ENCODE data around the gene SULF2.

The SULF2 gene

DNA sequence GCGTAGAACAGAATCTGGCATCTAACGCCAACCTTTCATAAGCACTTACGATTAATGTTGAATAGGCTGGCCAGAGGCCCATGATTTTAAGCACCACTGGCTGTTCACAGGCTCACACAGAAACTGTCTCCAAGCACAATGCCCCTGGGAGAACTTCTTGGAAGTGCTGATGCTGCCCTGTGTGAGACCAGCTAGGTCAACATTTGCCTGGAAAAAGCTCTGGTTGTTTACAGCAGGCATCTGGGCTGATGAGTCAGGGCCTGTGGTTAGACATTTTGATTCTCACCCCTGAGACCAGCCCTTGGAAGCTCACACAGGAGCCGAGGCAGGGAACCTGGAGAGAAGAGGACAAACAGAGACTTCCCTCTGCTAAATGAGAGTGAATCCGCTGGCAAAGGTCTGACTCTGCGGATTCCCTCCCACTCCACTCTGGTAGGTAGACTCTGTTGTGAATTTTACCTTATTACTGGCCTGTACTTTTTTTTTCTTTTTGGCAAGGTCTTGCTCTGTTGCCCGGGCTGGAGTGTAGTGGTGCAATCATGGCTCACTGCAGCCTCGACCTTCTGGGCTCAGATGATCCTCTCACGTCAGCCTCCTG lies 6.8 kb upstream of the SULF2 start:
- ChIA-PET CTCF (no interaction called here), POLR2A (no interaction called here)
- DNase-seq (ENCODE audit: extremely low spot score): no peak
- TF ChIP-seq L3MBTL2 (conservative IDR thresholded peaks at IDR 0.05) (no peak), SUZ12 (IDR thresholded peaks at IDR 0.05) (no peak), NFRKB (IDR thresholded peaks at IDR 0.05) (no peak), SP1 (IDR thresholded peaks at IDR 0.05) (no peak), TARDBP (IDR thresholded peaks at IDR 0.05) (no peak), BHLHE40 (IDR thresholded peaks at IDR 0.05; ENCODE audit: borderline replicate concordance) (no peak), ZNF384 (IDR thresholded peaks at IDR 0.05) (no peak)
- TF ChIP-seq, protein P1, sequence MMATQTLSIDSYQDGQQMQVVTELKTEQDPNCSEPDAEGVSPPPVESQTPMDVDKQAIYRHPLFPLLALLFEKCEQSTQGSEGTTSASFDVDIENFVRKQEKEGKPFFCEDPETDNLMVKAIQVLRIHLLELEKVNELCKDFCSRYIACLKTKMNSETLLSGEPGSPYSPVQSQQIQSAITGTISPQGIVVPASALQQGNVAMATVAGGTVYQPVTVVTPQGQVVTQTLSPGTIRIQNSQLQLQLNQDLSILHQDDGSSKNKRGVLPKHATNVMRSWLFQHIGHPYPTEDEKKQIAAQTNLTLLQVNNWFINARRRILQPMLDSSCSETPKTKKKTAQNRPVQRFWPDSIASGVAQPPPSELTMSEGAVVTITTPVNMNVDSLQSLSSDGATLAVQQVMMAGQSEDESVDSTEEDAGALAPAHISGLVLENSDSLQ (IDR thresholded peaks at IDR 0.05): no peak

DNA sequence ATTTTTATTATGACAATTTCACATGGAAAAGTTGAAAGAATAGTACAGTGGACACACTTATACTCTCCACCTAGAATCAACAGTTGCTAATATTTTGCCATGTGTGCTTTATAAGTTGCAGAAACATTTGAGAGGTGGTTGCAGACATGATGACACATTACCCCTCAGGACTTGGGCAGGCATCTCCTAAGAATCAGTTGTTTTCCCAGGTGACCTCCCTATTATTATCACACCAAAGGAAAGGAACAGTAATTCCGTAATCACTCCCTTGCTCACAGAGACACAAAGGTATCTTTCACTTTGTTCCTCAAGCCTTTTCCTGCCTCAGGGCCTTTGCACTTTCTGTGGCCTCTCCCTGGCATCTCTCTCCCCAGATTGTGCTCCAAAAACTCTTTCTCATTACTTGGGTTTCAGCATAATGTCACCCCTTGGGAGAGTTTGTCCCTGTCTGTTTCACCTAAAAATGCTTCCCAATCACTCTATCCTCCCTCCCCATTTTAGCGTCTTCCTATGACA lies 5.9 kb upstream of the SULF2 start:
- CTCF ChIA-PET: no interaction called here
- TF ChIP-seq FOXK2 (IDR thresholded peaks at IDR 0.05) (no peak), CTBP1 (IDR thresholded peaks at IDR 0.05; ENCODE audit: borderline replicate concordance) (no peak), ELF4 (IDR thresholded peaks at IDR 0.05) (no peak), FOXM1 (IDR thresholded peaks at IDR 0.05; ENCODE audit: borderline replicate concordance) (no peak), ARNT (IDR thresholded peaks at IDR 0.05) (no peak)
- TF ChIP-seq, protein P1 (IDR thresholded peaks at IDR 0.05): no peak
- POLR2A ChIA-PET: no interaction called here
- no peak for DNase-seq (ENCODE audit: extremely low spot score)

DNA sequence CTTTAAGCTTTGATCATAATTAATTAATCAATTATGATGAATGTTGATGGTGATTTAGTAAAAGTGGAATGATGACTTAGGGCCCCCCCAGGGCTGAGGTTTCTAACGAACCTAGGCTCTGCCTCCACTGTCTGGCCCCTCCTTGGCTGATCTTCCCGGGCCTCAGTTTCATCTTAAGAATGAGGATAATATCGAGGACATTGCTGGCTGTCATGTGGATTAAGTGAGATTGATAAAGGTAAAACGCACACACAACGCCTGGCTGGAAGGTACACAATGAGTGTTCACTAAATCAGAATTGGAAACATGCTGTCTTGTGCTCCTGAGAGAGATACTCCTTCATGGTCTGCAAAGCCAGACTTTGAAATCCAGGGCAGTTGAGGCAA lies 5.3 kb upstream of the SULF2 start:
- no peak for DNase-seq (ENCODE audit: extremely low spot score)
- POLR2A ChIA-PET: no interaction called here
- TF ChIP-seq BHLHE40 (IDR thresholded peaks at IDR 0.05; ENCODE audit: borderline replicate concordance) (no peak), ZNF384 (IDR thresholded peaks at IDR 0.05) (no peak), LEF1 (IDR thresholded peaks at IDR 0.05; ENCODE audit: borderline replicate concordance) (no peak), NFRKB (IDR thresholded peaks at IDR 0.05) (no peak)
- TF ChIP-seq, protein P1 (IDR thresholded peaks at IDR 0.05): no peak
- CTCF ChIA-PET: no interaction called here

DNA sequence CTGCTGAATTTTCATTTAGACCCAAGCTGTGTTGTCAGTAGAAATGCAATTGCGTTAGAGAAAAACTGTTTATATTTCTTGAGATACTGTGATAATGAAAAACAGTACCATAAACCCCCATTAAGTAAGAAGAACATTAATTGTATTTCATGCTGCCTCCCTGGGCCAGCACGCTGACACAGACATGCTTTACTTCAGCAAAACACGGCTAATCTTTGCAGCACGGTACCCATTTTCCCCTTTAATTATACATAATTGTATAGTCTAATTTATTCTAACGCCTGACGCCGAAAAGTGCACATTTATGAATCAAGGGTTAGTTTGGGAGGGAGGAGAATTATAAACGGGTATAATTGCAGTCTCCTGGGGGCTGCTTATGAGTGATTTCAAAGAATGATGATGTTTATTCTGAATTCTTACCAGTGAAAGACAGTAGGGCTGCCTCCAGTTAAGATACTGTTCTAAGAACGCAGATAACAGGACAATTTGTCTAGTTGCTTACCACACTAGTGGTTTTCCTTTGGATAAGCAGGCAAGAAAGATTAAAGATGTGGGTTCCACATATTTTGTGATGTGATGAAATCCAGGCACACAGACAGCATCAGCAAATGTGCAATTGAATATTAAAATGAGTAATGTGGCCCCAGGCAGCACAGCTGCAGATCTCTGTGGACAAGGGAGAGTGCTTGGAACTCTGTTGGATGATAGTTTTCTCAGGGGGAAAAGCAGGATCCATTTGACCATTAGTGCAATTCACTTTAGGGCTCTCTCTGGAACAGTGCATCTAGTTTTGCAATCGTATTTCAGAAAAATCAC lies 4.7 kb upstream of the SULF2 start:
- no peak for DNase-seq (ENCODE audit: extremely low spot score)
- TF ChIP-seq ZNF384 (IDR thresholded peaks at IDR 0.05) (no peak), CTBP1 (IDR thresholded peaks at IDR 0.05; ENCODE audit: borderline replicate concordance) (no peak), SUZ12 (IDR thresholded peaks at IDR 0.05) (no peak), FOXK2 (IDR thresholded peaks at IDR 0.05) (no peak)
- ChIA-PET CTCF (interaction anchor here (1.7 kb wide), 1 partner anchor 830 kb away, joined by 5 read pairs; no protein-coding TSS in a partner anchor), POLR2A (no interaction called here)

DNA sequence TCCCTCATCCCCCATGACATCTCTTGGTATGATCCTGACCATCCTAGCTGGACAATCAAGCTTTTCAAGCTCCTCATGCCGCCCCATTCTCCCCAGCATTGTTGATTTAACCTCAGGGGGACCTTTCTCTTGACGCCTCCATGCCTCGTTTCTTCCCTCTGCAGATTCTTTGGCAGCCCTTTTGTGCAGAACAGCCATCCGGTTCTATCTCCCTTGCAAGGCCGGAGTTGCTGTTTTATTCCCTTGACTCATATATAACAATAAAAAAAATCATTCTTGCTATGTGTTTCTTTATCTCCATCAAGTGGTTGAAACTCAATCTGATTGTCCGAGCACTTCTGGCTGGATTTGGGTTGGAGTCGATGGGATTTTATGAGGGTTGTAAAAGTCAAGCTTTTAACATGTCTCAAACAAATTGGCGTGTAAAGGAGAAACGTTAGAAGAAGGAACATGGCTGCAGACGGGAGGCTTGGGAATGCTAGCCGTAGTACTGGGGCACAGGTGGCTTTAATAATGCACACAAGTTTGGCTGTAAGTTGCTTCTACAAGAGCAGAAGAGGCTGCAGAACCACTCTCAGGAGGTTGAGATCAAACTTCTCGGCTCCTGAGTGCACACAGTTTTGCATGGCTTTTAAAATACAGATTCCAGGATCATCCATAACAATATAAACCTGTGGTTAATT lies 3.9 kb upstream of the SULF2 start:
- ChIA-PET POLR2A (no interaction called here), CTCF (interaction anchor here (1.7 kb wide), 1 partner anchor 831 kb away, joined by 5 read pairs; no protein-coding TSS in a partner anchor)
- no peak for DNase-seq (ENCODE audit: extremely low spot score)
- TF ChIP-seq SP1 (IDR thresholded peaks at IDR 0.05) (no peak), ZNF384 (IDR thresholded peaks at IDR 0.05) (no peak), CTBP1 (IDR thresholded peaks at IDR 0.05; ENCODE audit: borderline replicate concordance) (peak; percentile 63; the same call in 1 of the 2 replicates), L3MBTL2 (conservative IDR thresholded peaks at IDR 0.05) (peak; percentile 34; the same call in 1 of the 2 replicates), ARNT (IDR thresholded peaks at IDR 0.05) (no peak), ELF4 (IDR thresholded peaks at IDR 0.05) (no peak), FOXA1 (IDR thresholded peaks at IDR 0.05) (no peak)
- TF ChIP-seq, protein P1 (IDR thresholded peaks at IDR 0.05): peak; percentile 75

DNA sequence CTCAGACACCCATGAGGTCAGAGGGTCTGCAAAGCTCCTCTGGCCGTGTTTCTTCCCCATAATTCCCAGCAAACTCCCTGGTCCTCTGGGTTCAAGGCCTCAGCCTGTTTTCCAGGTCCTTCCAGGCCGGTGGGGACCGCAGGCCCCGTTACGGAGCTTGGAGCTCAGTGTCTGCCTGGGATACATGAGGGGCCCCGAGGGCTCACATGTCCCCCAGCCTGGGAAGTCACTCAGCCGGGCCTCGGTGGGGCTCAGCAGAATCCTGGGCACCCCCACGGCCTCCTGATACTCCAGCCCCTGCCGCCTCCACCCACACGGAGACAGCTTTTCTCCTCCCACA lies 3.4 kb upstream of the SULF2 start:
- POLR2A ChIA-PET: no interaction called here
- CTCF ChIA-PET: interaction anchor here (1.7 kb wide), 1 partner anchor 832 kb away, joined by 5 read pairs; no protein-coding TSS in a partner anchor
- TF ChIP-seq ZNF384 (IDR thresholded peaks at IDR 0.05) (no peak), SUZ12 (IDR thresholded peaks at IDR 0.05) (no peak), LEF1 (IDR thresholded peaks at IDR 0.05; ENCODE audit: borderline replicate concordance) (no peak), ELF4 (IDR thresholded peaks at IDR 0.05) (no peak), FOXM1 (IDR thresholded peaks at IDR 0.05; ENCODE audit: borderline replicate concordance) (no peak), BHLHE40 (IDR thresholded peaks at IDR 0.05; ENCODE audit: borderline replicate concordance) (no peak), CTBP1 (IDR thresholded peaks at IDR 0.05; ENCODE audit: borderline replicate concordance) (no peak)
- no peak for DNase-seq (ENCODE audit: extremely low spot score)
